ENCODE results near the gene TMEM214. TPM values are rescaled to one million over a fixed set of nuclear protein-coding genes. Genes with fewer than 3 reads are reported as not detected.

TMEM214 gene
- total and polyA plus RNA-seq, 3 donors from 2014 or later, result 64.8 to 81.9 (median 73.9) TPM

DNA sequence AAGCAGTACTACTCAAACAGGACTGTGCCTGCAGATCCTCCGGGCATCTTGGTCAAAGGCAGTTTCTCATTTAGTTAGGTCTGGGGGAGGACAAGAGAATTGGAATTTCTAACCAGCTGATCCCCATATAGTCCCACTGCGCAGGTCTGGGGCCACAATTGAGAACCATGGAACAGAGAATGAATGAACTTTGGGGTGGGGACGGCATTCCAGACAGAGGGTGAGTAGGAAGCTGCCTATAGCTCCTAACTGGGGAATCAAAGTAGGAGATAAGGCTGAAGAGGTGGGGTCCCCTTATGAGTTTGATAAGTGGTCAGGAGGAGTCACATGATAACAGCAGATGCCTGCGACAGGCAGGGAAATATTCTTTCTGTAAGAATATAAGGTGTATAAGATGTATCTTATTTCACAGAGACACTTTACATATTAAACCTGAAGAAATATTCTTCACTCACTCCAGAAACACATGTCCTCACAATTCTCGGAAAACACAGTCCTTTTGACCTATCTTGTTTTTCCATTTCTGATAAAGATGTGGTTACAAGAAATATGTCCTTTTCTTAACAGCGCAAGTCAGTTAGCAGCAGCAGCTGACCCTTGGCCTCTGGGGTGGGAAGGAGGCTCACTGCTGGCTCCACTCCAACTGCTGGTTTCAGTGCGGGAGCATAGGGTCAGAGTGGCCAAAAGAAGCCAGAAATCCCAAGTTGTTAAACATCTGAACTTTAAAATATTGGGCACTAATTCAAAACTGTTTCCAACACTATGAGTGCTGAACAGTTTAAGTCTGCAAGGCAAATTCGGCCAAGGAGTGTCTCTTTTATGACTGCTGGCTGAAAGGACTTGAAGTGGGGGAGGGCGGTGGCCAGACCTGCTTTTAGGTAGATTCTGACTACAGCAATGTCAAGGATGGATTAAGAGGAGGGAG is 12.6 kb upstream of the TMEM214 start:
- Histone ChIP-seq H3K4me3 (no peak overlapping the region), H3K27ac (no peak overlapping the region), H3K9me3 (no peaks in the 10 kb centered on the region), H3K36me3 (ENCODE audit: low read depth, missing control alignments) (no peaks in the 10 kb centered on the region), H3K27me3 (no peaks in the 10 kb centered on the region), H3K4me1 (peaks cover 13% of the 10 kb centered on the region)
- TF ChIP-seq, protein P1, sequence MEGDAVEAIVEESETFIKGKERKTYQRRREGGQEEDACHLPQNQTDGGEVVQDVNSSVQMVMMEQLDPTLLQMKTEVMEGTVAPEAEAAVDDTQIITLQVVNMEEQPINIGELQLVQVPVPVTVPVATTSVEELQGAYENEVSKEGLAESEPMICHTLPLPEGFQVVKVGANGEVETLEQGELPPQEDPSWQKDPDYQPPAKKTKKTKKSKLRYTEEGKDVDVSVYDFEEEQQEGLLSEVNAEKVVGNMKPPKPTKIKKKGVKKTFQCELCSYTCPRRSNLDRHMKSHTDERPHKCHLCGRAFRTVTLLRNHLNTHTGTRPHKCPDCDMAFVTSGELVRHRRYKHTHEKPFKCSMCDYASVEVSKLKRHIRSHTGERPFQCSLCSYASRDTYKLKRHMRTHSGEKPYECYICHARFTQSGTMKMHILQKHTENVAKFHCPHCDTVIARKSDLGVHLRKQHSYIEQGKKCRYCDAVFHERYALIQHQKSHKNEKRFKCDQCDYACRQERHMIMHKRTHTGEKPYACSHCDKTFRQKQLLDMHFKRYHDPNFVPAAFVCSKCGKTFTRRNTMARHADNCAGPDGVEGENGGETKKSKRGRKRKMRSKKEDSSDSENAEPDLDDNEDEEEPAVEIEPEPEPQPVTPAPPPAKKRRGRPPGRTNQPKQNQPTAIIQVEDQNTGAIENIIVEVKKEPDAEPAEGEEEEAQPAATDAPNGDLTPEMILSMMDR (IDR thresholded peaks at IDR 0.05), result no peak
- WGBS, 2 donors, result 62 to 76% methylated on average over 9 of the region's 9 CpGs
- intact Hi-C loops (cut with DNase I; ENCODE audit: low total_unique reads), result no loop called here
- DNase-seq, result peak; percentile 62

DNA sequence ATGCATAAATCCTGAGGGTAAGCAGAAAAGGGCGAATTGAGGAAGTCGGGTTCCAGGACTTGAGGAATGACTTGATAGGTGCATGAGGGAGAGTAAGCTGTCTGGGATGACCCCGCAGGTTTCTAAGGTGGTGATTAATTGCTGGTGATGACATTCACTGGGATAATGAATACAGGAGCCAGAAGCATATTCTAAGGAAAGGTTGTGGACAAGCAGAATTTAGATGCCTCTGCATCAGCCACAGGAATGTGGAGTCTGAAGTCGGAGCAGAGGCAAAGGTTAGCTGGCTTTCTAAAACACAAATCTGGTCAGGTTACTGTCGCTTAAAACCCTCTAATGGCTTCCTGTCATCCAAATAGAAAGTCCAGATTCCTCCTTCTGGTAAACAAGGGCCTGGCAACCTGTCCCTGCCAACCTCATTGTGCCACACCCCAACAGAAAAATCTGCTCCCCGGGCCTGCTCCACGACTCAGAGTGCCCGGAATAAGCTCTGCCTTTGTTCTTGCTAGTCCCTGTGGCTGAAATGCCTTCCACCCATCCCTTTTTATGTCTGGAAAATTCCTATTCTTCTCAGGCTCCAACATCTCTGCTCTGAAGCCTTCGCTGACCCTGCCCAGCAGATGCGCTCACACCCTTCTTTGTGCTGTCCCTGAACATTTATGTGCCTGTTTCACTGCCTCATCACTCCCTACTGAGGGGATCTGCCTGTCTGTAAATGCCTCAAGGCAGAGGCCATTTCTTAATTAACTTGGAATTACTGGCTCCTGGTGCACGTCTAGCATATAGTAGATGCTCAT is 11.3 kb upstream of the TMEM214 start:
- peaks cover 13% of the 10 kb centered on the region for H3K4me1 ChIP-seq
- no peak overlapping the region for H3K4me3 ChIP-seq
- H3K27me3 ChIP-seq, result no peaks in the 10 kb centered on the region
- DNase-seq, result no peak
- no peaks in the 10 kb centered on the region for H3K36me3 ChIP-seq (ENCODE audit: low read depth, missing control alignments)
- intact Hi-C loops (cut with DNase I; ENCODE audit: low total_unique reads), result no loop called here
- H3K27ac ChIP-seq, result no peak overlapping the region
- 87 to 91% methylated on average over 11 of the region's 11 CpGs for WGBS, 2 donors
- H3K9me3 ChIP-seq, result no peaks in the 10 kb centered on the region
- TF ChIP-seq, protein P1 (IDR thresholded peaks at IDR 0.05), result no peak
- no peak for TF ChIP-seq POLR2A (IDR thresholded peaks at IDR 0.05)

DNA sequence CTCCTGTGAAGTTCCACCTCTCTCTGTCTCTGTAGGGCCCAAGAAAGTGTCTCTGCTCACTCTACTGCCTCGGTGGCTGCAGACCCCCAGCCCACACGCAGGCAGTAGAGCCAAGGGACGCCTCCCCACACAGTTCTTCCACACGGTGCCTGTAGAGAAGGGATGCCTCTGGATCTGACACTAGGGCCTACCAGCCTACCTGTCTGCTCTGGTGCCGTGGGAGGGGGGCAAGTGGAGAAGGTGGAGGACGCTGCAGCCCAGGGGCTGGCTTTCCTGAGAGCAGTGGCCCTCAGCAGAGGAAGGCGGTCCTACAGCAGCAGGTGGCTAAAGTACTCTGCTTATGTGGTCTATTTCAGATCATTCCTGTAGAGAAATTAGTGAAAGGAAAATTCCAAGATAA is 9.0 kb upstream of the TMEM214 start:
- Histone ChIP-seq H3K4me1 (peaks cover 13% of the 10 kb centered on the region), H3K27me3 (no peaks in the 10 kb centered on the region), H3K4me3 (no peak overlapping the region), H3K36me3 (ENCODE audit: low read depth, missing control alignments) (no peaks in the 10 kb centered on the region), H3K9me3 (no peaks in the 10 kb centered on the region), H3K27ac (no peak overlapping the region)
- DNase-seq, result no peak
- TF ChIP-seq, protein P1 (IDR thresholded peaks at IDR 0.05), result no peak
- TF ChIP-seq POLR2A (IDR thresholded peaks at IDR 0.05), result no peak
- WGBS, 2 donors, result 96 to 97% methylated on average over 7 of the region's 7 CpGs
- intact Hi-C loops (cut with DNase I; ENCODE audit: low total_unique reads), result no loop called here

DNA sequence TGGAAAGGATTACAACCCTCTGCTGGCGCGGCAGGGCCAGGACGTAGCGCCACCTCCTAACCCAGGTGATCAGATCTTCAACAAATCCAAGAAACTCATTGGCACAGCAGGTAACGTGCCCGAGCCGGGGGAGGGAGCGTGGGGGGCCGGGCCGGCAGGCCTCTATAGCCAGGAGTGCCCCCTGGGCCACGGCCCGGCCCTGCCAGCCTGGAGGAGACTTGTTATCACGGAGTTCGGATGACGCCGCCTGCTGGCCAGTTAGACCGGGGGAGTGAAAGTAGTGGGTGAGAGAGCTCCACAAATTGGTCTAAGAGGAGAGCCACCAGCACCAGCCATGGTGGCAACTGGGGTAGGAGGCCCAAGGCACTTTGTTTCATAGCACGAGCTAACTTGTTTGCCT is 8.6 kb upstream of the TMEM214 start:
- WGBS, 2 donors, result 75 to 100% methylated on average over 4 to 18 of the region's 18 CpGs
- peak; percentile 32 for DNase-seq

More for the DNA sequence above, 8.6 kb upstream of the TMEM214 start:
- TF ChIP-seq, protein P1 (IDR thresholded peaks at IDR 0.05), result peak in 1 of 3 experiments; percentile 14
- no peak for TF ChIP-seq POLR2A (IDR thresholded peaks at IDR 0.05)
- H3K36me3 ChIP-seq (ENCODE audit: low read depth, missing control alignments), result no peaks in the 10 kb centered on the region
- intact Hi-C loops (cut with DNase I; ENCODE audit: low total_unique reads), result no loop called here
- H3K4me3 ChIP-seq, result no peak overlapping the region
- no peak overlapping the region for H3K27ac ChIP-seq
- no peaks in the 10 kb centered on the region for H3K9me3 ChIP-seq
- H3K4me1 ChIP-seq, result peaks cover 13% of the 10 kb centered on the region
- H3K27me3 ChIP-seq, result no peaks in the 10 kb centered on the region
